ENCODE results near the gene DCC.

DCC gene

GRCh38 chr18:53551868-53552426 lies 1212.0 kb downstream of the DCC start:
- H3K27me3 ChIP-seq: no peaks in the 10 kb centered on the region
- no peaks in the 10 kb centered on the region for H3K4me1 ChIP-seq
- TF ChIP-seq, protein P1, sequence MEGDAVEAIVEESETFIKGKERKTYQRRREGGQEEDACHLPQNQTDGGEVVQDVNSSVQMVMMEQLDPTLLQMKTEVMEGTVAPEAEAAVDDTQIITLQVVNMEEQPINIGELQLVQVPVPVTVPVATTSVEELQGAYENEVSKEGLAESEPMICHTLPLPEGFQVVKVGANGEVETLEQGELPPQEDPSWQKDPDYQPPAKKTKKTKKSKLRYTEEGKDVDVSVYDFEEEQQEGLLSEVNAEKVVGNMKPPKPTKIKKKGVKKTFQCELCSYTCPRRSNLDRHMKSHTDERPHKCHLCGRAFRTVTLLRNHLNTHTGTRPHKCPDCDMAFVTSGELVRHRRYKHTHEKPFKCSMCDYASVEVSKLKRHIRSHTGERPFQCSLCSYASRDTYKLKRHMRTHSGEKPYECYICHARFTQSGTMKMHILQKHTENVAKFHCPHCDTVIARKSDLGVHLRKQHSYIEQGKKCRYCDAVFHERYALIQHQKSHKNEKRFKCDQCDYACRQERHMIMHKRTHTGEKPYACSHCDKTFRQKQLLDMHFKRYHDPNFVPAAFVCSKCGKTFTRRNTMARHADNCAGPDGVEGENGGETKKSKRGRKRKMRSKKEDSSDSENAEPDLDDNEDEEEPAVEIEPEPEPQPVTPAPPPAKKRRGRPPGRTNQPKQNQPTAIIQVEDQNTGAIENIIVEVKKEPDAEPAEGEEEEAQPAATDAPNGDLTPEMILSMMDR (IDR thresholded peaks at IDR 0.05): no peak
- no peak overlapping the region for H3K27ac ChIP-seq
- H3K4me3 ChIP-seq: no peak overlapping the region
- no peak for DNase-seq
- no peaks in the 10 kb centered on the region for H3K36me3 ChIP-seq
- intact Hi-C loops (cut with DNase I; ENCODE audit: low total_unique reads): no loop called here
- no peaks in the 10 kb centered on the region for H3K9me3 ChIP-seq

- no peak for DNase-seq
- intact Hi-C loops (cut with DNase I; ENCODE audit: low total_unique reads): no loop called here
- H3K27me3 ChIP-seq: no peaks in the 10 kb centered on the region
- TF ChIP-seq, protein P1 (IDR thresholded peaks at IDR 0.05): no peak
- H3K36me3 ChIP-seq: no peaks in the 10 kb centered on the region
- no peaks in the 10 kb centered on the region for H3K9me3 ChIP-seq
- H3K27ac ChIP-seq: no peak overlapping the region
- H3K4me1 ChIP-seq: no peaks in the 10 kb centered on the region
- no peak overlapping the region for H3K4me3 ChIP-seq
Measured at GRCh38 chr18:53553030-53553429, 1213.0 kb downstream of the DCC start.

- H3K36me3 ChIP-seq: no peaks in the 10 kb centered on the region
- TF ChIP-seq, protein P1 (IDR thresholded peaks at IDR 0.05): no peak
- H3K4me3 ChIP-seq: no peak overlapping the region
- no peak overlapping the region for H3K27ac ChIP-seq
- DNase-seq: no peak
- H3K9me3 ChIP-seq: no peaks in the 10 kb centered on the region
- intact Hi-C loops (cut with DNase I; ENCODE audit: low total_unique reads): no loop called here
- H3K27me3 ChIP-seq: no peaks in the 10 kb centered on the region
- no peaks in the 10 kb centered on the region for H3K4me1 ChIP-seq
Measured at GRCh38 chr18:53556450-53556849, 1216.5 kb downstream of the DCC start.

GRCh38 chr18:53560546-53560945 lies 1220.5 kb downstream of the DCC start:
- Histone ChIP-seq H3K27ac (no peak overlapping the region), H3K9me3 (no peaks in the 10 kb centered on the region), H3K4me3 (no peak overlapping the region), H3K36me3 (no peaks in the 10 kb centered on the region), H3K27me3 (no peaks in the 10 kb centered on the region), H3K4me1 (no peaks in the 10 kb centered on the region)
- DNase-seq: no peak
- TF ChIP-seq, protein P1 (IDR thresholded peaks at IDR 0.05): no peak
- intact Hi-C loops (cut with DNase I; ENCODE audit: low total_unique reads): no loop called here

GRCh38 chr18:53566626-53567025 lies 1226.6 kb downstream of the DCC start:
- TF ChIP-seq, protein P1 (IDR thresholded peaks at IDR 0.05): no peak
- no peak for DNase-seq
- intact Hi-C loops (cut with DNase I; ENCODE audit: low total_unique reads): no loop called here
- Histone ChIP-seq H3K4me3 (no peak overlapping the region), H3K9me3 (no peaks in the 10 kb centered on the region), H3K27ac (no peak overlapping the region), H3K27me3 (no peaks in the 10 kb centered on the region), H3K4me1 (peaks cover 0 to 14% (median 3%) of the 10 kb centered on the region in 4 donors), H3K36me3 (no peaks in the 10 kb centered on the region)

All from tibial artery (tissue), 4 donors.